NT2/D1 (cell line): ENCODE data around the gene SCNN1B.

Experiments
- DNase-seq: peaks from one replicate; pipeline ENCODE4 v3.0.0-alpha.2; 2011; ENCODE audit warnings: low read depth, low spot score
- H3K27me3 ChIP-seq: 2 replicates; pipeline ENCODE4 v1.6.0; 2011; ENCODE audit warnings: mild to moderate bottlenecking; ENCODE audit not compliant: insufficient read length, insufficient read depth
- H3K36me3 ChIP-seq: 2 replicates; pipeline ENCODE4 v1.6.1; 2011; ENCODE audit warnings: mild to moderate bottlenecking, low read length, mixed read lengths; ENCODE audit not compliant: insufficient read depth, insufficient read length
- H3K4me1 ChIP-seq: 2 replicates; pipeline ENCODE4 v1.5.1; 2011; ENCODE audit not compliant: insufficient read depth, insufficient read length
- H3K4me3 ChIP-seq: 2 replicates; pipeline ENCODE4 v1.5.1; 2011; ENCODE audit warnings: low read depth; ENCODE audit not compliant: insufficient read length
- H3K9ac ChIP-seq: 2 replicates; pipeline ENCODE4 v1.6.0; 2011; ENCODE audit warnings: low read depth; ENCODE audit not compliant: insufficient read length
- H3K9me3 ChIP-seq: 2 replicates; pipeline ENCODE4 v1.5.1; 2011; ENCODE audit warnings: mild to moderate bottlenecking, low read length; ENCODE audit not compliant: insufficient read depth
- SUZ12 ChIP-seq: IDR thresholded peaks from 2 replicates; pipeline ENCODE4 v1.6.1; 2011; ENCODE audit not compliant: insufficient read length, insufficient read depth; ENCODE audit errors: extremely low read depth
- YY1 ChIP-seq: IDR thresholded peaks from 2 replicates; pipeline ENCODE4 v1.6.1; 2011; ENCODE audit not compliant: insufficient read length, insufficient read depth
- ZNF274 ChIP-seq: IDR thresholded peaks from 2 replicates; pipeline ENCODE4 v1.6.1; 2011; ENCODE audit warnings: mild to moderate bottlenecking, low read depth, low read length

The SCNN1B gene

DNA sequence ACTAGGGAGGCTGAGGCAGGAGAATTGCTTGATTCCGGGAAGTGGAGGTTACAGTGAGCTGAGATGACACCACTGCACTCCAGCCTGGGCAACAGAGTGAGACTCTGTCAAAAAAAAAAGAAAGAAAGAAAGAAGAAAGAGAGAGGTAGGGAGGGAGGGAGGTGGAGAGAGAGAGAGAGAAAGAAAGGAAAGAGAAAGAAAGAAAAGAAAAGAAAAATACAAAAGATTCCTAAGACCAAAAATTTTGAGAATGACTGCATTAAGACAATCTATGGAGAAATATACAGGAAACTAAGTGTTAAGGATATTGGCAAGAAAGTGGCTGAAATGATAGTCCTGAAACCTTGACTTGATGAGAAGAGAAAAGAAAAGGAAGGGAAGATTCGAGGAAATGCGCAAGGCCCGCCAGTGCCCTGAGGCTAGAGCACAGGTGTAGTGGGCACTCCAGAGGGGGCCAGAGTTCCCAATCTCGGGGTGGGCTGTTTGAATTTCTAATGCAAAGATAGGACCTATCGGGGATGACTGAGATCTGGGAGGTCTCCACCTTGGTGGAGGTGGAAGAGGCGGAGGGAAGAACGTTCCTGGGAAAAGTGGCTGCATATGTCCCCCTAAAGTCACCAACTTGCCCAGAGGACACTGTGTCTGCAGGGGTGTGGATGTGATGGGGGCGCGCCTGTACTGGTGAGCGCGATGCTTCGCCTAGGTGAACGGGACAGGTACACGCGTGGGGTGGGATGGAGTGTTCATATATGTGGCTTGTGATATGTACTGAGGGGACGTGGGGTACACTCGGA is 654 bp upstream of the SCNN1B start:
- Histone ChIP-seq H3K36me3 (no peaks in the 10 kb centered on the region), H3K4me3 (peak overlapping the region; percentile 58), H3K9ac (peak overlapping the region; percentile 69), H3K27me3 (peaks cover 43% of the 10 kb centered on the region), H3K4me1 (peaks cover 6% of the 10 kb centered on the region), H3K9me3 (no peaks in the 10 kb centered on the region; the same call in 1 of the 2 replicates)
- DNase-seq: no peak
- TF ChIP-seq SUZ12: no peak

DNA sequence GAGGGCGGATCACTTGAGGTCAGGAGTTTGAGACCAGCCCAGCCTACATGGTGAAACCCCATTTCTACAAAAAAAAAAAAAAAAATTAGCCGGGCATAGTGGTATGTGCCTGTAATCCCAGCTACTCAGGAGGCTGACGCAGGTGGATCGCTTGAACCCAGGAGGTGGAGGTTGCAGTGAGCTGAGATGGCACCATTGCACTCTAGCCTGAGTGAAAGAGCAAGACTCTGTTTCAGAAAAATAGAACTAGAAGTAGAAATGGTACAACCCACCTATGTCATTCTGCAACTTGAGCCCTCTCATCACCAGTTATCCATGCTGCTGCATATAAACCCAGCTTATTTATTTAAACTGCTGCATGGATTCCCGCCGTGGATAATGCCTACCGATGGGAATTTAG is 1.6 kb downstream of the SCNN1B start:
- Histone ChIP-seq H3K4me3 (no peak overlapping the region), H3K9me3 (no peaks in the 10 kb centered on the region), H3K9ac (no peak overlapping the region), H3K36me3 (no peaks in the 10 kb centered on the region), H3K27me3 (peaks cover 43% of the 10 kb centered on the region), H3K4me1 (peaks cover 6% of the 10 kb centered on the region)
- DNase-seq: no peak
- TF ChIP-seq SUZ12 (no peak), YY1 (no peak), ZNF274 (no peak)

DNA sequence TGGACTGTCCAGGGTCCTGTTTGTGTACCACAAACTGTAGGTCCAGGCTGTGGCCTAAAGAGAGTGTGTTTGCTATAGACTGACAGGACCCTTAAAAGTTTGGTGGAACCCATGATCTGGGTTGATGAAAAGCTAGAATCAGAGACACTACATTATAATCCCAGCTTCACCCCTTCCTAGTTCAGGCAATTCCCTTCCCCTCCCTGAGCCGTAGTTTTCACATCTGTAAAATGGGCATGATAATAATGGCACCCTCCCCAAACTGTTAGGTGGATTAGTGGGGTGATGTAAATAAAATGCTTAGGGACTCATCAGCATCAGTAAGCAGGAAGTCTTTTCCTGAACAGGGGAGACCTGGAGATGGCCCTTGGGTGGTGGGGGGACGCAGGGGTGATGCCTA is 2.5 kb downstream of the SCNN1B start:
- H3K9ac ChIP-seq: no peak overlapping the region
- H3K4me3 ChIP-seq: no peak overlapping the region
- H3K4me1 ChIP-seq: peaks cover 6% of the 10 kb centered on the region
- no peak for DNase-seq
- H3K36me3 ChIP-seq: no peaks in the 10 kb centered on the region
- TF ChIP-seq SUZ12: no peak
- no peak for TF ChIP-seq YY1
- TF ChIP-seq ZNF274: no peak
- H3K9me3 ChIP-seq: no peaks in the 10 kb centered on the region
- peaks cover 43% of the 10 kb centered on the region for H3K27me3 ChIP-seq

DNA sequence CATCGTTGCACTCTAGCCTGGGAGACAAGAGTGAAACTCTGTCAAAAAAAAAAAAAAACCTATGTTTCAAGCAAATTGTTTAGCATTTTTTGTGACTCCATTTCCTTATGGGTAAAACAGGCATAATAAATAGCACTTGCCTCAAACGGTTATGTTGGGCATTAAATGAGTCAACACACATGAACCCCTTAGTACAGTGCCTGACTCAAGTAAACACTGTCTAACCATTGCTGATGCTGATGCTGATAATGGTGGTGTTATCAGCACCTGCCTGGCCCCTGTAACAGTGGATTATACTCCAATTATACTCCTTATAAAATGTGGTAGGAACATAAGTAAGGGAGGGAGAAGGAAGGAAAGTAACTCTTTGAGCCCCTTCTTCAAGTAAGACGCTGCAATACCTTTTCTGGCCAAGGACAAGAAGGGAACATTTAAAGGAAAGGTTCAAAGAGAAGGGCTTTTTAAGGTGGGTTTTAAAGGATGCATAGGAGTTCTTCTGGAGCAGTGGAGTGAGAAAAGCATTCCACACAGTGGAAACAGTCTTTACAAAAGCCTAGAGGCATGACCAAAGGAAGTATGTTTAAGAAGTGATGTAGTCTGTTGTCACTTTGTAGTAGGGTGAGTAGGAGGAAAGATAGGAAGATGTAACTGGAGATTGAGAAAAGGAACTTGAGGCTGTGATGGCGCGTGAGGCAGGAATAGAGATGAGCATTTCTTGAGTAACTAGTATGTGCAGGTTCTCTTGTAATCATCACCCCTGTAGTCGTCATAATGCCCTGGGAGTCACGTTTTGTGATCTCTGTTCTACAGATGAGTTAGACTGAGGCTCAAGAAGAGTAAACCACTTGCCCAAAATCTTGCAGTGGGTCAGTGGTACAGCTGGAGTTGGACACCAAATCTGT is 4.3 kb downstream of the SCNN1B start:
- no peak for DNase-seq
- Histone ChIP-seq H3K27me3 (peaks cover 31% of the 10 kb centered on the region), H3K4me1 (peaks cover 6% of the 10 kb centered on the region), H3K36me3 (no peaks in the 10 kb centered on the region), H3K9ac (no peak overlapping the region), H3K4me3 (no peak overlapping the region), H3K9me3 (peaks cover 4% of the 10 kb centered on the region; the same call in 1 of the 2 replicates)
- TF ChIP-seq YY1 (no peak), ZNF274 (no peak), SUZ12 (no peak)

DNA sequence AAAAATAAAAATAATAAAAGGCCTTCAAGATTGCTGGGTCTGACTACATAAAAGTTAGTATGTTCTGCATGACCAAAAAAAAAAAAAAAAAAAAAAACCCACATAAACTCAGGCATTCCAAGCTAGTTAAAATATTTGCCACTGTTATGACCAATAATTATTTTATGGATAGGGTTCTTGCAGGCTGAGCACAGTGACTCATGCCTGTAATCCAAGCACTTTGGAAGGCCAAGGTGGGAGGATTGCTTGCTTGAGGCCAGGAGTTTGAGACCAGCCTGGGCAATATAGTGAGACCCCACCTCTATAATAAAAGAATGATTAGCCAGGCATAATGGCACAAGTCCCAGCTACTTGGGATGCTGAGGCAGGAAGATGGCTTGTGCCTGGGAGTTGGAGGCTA is 8.1 kb downstream of the SCNN1B start:
- Histone ChIP-seq H3K9ac (no peak overlapping the region), H3K36me3 (no peaks in the 10 kb centered on the region), H3K4me1 (no peaks in the 10 kb centered on the region), H3K27me3 (no peaks in the 10 kb centered on the region), H3K4me3 (no peak overlapping the region), H3K9me3 (peaks cover 4% of the 10 kb centered on the region; the same call in 1 of the 2 replicates)
- no peak for TF ChIP-seq YY1
- TF ChIP-seq ZNF274: no peak
- no peak for TF ChIP-seq SUZ12
- DNase-seq: no peak

DNA sequence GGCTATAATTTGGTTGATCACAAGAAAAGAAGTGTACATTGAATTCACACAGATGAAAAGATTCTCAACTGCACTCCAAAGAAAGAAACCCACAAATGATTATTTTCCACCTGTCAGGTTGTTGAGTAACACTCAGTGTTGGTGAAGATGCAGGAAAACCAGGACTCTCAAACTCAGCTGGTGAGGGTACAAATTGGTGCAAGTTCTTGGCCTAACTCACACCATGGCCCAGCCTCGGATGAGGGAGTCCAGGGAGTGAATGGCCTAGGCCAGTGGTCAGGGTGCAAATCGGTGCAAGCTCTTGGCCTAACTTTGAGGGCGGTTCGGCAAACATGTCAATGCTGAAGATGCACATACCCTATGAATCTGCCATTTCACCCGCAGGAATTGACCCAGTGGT is 8.6 kb downstream of the SCNN1B start:
- TF ChIP-seq SUZ12 (no peak), ZNF274 (no peak), YY1 (no peak)
- Histone ChIP-seq H3K4me3 (no peak overlapping the region), H3K36me3 (no peaks in the 10 kb centered on the region), H3K27me3 (no peaks in the 10 kb centered on the region), H3K4me1 (no peaks in the 10 kb centered on the region), H3K9me3 (peaks cover 4% of the 10 kb centered on the region; the same call in 1 of the 2 replicates), H3K9ac (no peak overlapping the region)
- no peak for DNase-seq

DNA sequence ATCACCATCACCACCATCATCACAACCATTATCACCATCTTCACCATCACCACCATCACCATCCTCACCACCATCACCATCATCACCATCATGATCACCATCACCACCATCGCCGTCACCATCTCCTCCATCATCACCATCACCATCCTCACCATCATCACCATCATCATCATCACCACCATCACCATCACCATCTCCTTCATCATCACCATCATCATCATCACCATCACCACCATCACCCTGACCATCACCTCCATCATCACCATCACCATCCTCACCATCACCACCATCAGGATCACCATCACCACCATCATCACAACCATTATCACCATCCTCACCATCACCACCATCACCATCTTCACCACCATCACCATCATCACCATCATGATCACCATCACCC is 14.1 kb downstream of the SCNN1B start:
- no peaks in the 10 kb centered on the region for H3K27me3 ChIP-seq
- no peak overlapping the region for H3K9ac ChIP-seq
- H3K36me3 ChIP-seq: no peaks in the 10 kb centered on the region
- H3K4me1 ChIP-seq: peaks cover 11% of the 10 kb centered on the region
- TF ChIP-seq ZNF274 (no peak), SUZ12 (no peak), YY1 (no peak)
- no peaks in the 10 kb centered on the region for H3K9me3 ChIP-seq
- no peak for DNase-seq
- no peak overlapping the region for H3K4me3 ChIP-seq
